GM18499 (cell line): ENCODE data around the gene RB1.

Source experiments
- ATAC-seq: cut with Tn5 transposase; IDR thresholded peaks from one replicate; pipeline ENCODE4 v1.9.1; 2021; ENCODE audit warnings: moderate number of reproducible peaks; ENCODE audit not compliant: insufficient read depth, unreplicated experiment

Gene RB1

DNA sequence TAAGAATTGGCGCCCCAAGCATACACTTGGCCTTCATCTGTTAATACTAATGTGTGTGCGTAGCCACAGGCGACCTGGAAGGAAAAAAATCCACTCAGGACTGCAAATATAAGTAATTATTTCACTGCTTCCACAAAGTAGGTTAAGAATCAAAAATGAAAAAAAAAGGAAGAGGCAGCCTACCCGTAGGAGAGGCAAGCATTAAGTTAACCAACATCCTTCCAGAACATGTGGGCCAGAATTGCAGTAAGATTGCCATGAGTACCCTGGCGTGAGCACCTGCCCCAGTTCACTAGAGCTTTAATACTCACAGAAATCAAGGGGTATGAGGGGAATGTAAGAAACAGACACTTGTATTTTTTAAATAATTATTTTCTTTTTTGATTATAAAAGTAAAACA is 207.1 kb downstream of the RB1 start:
- no peak for ATAC-seq

GRCh38 chr13:48511621-48512230 is 208.2 kb downstream of the RB1 start:
- ATAC-seq = no peak

GRCh38 chr13:48514793-48515192 is 211.2 kb downstream of the RB1 start:
- ATAC-seq = no peak

GRCh38 chr13:48515732-48516131 is 212.2 kb downstream of the RB1 start:
- ATAC-seq = no peak

DNA sequence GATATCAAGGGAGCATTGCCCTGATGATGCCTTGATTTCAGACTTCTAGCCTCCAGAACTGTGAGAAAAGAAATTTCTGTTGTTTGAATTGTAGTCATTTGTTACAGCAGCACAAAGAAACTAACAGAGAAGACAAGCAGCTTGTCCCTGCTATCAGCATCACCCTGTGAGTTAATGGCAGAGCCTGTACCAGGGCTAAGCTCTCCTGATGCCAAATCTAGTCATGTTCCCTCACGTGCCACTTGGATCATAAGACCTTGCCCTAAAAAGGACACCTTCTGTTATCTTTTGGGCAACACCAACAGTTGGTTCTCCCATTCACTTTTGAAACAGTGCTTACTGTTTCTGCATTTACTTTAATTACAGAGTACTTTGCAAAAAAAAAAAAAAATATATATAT is 214.5 kb downstream of the RB1 start:
- ATAC-seq = no peak

GRCh38 chr13:48526286-48526685 is 222.7 kb downstream of the RB1 start:
- no peak for ATAC-seq

DNA sequence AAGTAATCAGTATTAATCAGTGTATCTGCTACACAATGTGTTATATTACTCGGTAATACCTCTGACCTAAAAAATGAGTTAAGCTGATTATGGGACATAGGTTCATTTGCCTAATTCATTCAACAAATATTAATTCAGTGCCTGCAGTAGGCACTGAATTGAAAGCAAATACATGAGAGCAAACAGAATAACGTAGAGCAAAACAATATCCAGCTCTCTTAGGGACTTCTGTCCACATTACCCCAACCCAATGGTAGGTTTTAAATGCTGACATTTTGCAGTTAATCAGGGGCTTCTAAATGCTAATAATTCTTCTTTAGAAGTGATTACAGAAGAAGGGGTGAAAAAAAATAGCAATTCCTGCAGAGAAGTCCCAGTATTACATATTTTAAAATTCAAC is 224.4 kb downstream of the RB1 start:
- ATAC-seq = no peak

DNA sequence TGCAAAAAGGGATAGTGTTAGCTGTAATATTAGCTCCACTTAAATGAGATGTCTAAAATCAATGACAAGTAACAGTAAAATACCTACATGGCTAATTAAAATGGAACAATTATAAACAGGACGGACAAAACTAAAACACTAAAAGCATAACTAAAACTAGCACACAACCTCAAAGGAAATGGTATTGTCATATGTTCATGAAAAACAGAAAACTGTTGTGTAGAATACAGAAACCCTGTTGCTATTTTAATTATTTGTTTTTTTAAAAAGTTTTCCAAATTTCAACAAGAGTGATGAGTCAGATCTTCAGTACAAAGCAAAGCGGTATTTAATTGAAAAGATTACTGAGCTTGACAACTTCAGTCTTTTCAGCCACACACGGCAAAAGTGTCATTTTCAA is 225.2 kb downstream of the RB1 start:
- no peak for ATAC-seq

DNA sequence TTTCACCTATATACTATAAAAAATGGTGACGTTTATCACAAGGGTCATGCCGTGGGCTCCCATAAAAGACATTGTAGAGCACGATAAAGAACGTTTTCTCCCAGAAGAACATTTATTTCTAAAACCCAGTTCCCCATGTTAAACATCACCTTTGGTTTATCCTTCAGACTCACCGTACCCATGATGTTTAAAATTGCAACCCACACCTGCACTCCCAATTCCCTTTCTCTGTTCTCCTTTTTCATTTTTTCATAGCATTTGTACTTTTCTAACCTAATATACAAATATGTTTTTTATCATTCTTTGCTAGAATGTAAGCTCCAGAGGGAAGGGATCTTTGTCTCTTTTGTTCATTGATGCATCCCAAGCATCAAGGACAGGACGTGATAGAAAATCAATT is 227.3 kb downstream of the RB1 start:
- no peak for ATAC-seq
